UCSD-AML1 (cell line): Measurements from ENCODE around the gene PATJ.
"Not testable (repeated sequence)": the region's sequence is repeated elsewhere in the genome, so short reads cannot be mapped to it uniquely, and the experiment has no call there.

Source experiments
- DNase-seq: peaks from one replicate; lab custom pipeline; 2025; ENCODE audit not compliant: unreplicated experiment; lab: John Stamatoyannopoulos, UW

Gene PATJ

DNA sequence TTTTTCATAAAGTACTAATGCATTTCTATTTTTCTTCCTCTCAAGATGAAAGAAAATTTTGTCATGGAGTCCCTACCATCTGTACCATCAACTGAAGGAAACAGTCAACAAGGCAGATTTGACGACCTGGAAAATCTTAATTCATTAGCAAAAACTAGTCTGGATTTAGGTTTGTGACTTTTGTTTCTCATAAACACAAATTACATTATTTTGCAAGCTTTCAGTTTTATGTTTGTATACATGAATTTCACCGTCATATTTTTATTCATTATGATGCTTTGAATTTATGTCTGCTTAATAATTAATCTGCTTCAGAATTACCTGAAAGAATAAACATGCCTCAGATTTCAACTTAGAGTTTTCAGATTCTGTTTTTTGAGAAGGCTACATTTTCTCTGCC lies 132.9 kb downstream of the PATJ start:
- DNase-seq: no peak

DNA sequence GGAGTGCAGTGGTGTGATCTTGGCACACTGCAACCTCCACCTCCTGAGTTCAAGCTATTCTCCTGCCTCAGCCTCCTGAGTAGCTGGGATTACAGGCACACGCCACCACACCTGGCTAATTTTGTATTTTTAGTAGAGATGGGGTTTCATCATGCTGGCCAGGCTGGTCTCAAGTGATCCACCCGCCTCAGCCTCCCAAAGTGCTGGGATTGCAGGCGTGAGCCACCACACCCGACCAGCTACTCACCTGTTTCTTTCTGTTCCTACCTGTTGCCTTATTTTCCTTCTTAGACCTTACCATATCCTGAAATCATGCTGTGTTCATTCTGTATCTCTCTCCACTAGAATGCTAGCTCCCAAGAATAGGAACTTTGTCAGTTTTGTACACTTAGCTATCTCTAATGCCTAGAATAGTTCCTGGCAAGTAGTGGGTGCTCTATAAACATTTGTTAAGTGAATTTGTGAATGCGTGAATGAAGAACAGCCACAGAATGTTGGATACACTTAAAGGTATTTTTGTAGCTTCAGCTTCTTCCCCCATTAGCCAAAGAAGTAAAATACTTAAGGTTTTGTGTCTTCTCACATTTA lies 137.7 kb downstream of the PATJ start:
- DNase-seq: not testable (repeated sequence)

DNA sequence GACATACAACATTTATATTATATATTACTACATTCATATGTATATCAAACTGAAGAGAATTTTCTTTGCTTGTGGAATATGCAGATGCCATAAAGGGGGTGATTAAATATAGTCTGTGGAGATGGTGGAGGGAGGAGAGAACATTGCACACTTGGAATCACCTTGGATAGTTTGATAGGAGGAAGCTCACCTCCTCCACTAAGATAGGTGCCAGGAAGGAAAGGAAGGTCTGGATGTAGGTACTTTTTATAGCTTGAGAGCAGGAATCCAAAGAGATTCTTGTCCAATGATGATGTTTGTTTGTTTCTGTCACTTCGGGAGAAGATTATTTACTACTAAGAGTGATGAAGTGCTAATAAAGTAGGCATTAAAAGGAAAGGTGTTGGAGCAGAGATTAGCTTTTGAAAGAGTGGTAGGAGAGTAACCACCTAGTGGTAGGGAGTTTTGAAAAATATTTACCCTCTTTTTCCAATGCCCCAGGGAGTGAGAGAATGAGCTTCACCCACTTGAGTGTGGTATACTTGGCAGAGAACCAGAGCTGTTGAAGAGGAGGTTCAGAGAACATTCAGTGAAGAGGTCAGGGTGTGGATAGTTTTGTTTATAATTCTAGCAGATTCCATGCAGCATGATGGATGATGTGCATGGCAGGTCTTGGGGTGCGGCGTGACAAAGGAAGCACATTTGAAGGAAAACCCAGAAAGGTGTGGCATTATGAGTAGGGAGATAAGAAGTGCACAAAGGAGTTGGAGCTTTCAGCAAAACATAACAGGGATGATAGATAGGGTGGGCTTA lies 145.0 kb downstream of the PATJ start:
- DNase-seq: no peak

DNA sequence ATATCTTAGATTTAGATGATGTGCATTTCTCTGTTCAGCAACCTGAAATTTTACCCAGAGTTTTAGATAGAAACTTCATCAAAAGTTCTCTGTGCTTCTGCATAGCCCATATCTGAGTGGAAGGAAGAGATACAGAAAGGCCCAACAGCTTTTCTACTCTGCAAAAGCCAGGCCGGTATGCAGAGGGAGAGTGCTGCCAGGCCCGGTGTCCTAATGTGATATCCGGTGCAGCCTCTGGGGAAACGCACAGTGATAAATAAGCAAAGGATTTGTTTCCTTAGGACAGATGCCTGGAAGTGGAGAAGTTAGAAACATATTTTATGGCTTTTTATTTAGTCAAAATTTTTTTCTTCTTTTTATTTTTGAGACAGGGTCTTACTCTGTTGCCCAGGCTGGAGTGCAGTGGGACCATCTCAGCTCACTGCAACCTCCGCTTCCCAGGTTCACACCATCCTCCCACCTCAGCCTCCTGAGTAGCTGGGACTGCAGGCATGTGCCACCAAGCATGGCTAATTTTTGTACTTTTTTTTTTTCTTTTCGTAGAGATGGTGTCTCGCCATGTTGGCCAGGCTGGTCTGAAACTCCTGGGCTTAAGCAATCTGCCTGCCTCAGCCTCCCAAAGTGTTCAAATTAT lies 145.8 kb downstream of the PATJ start:
- DNase-seq: no peak

DNA sequence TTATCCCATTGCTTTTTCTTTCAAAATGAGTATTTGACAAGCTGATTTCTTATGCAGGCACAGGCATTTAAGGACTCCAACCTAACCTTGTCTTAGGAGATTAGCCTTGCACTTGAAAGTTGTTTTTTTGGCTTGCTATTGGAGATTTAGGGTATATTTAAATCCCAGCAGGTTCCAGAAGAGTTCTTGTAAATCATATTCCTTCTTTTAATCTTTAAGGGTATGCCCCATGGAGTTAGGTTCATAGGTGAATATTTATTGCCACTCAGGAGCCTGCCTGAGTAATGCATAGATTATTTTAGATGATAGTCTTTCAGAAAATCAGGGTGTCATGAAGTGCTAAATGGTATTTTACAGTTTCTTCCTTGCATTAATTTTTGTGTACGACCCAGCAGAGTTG lies 146.5 kb downstream of the PATJ start:
- DNase-seq: no peak

DNA sequence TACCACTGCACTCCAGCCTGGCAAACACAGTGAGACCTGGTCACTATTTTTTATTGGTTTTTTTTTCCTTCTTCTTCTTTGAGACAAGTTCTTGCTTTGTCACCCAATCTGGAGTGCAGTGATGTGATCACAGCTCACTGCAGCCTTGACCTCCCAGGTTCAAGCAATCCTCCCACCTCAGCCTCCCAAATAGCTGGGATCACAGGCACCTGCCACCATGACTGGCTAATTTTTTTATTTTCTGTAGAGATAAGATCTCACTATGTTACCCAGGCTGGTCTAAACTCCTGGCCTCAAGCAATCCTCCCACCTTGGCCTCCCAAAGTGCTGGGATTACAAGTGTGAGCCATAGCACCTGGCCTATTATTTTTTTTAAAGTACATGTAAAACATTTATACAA lies 148.2 kb downstream of the PATJ start:
- DNase-seq: not testable (repeated sequence)

DNA sequence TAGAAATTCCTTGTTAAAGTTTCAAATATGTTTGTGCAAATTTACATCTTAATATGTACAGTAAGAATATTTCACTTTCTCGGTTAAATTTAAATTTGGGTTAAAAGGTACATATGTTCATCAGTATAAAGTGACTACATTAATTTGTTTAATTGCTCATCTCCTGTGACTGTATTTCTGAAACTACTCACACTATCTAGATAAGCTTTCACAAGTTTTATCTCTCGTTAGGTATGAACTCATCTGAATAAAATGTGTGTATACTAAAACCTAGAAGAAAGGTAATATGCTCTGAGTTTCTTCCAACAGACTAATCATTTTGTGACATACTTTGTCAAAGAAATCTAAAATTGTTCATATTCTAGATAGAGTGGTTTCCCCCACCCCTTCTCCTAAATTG lies 150.7 kb downstream of the PATJ start:
- no peak for DNase-seq

DNA sequence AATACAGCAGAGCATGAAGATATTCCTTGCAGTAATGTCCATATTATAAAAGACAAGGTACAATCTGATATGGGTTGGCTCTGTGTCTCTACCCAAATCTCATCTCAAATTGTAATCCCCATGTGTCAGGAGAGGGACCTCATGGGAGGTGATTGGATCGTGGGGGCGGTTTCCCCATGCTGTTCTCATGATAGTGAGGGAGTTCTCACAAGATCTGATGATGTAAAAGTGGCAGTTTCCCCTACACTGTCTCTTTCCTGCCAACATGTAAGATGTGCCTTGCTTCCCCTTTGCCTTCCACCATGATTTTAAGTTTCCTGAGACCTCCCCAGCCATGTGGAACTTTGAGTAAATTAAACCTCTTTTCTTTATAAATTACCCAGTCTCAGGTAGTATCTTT lies 152.0 kb downstream of the PATJ start:
- not testable (repeated sequence) for DNase-seq

DNA sequence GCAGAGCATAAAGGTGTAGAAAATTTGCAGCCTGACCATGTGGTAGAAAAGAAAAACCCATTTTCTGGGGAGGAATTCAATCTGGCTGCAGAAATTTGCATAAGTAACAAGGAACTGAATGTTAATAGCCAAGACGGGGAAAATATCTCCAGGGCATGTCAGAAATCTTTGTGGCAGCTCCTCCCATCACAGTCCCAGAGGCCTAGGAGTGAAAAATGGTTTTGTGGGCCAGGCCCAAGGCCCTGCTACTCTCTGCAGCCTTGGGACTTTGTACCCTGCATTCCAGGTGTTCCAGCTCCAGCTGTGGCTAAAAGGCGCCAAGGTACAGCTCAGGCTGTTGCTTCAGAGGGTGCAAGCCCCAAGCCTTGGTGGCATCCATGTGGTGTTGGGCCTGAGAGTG lies 152.9 kb downstream of the PATJ start:
- DNase-seq: no peak

DNA sequence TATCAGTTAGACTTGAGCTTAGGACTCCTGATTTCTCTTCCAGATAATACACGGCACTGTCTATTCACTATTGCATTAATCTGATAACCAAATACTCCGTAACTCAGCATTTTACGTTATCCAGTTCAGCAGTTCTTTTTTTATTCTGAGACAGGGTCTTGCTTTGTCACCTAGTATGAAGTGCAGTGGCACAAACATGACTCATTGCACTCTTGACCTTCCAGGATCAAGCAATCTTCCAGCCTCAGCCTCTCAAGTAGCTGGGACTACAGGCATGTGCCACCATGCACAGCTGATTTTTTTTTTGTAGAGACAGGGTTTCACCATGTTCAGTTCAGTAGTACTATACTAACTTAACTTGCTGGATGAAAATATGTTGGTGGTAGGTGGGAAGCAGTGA lies 156.4 kb downstream of the PATJ start:
- DNase-seq: no peak

DNA sequence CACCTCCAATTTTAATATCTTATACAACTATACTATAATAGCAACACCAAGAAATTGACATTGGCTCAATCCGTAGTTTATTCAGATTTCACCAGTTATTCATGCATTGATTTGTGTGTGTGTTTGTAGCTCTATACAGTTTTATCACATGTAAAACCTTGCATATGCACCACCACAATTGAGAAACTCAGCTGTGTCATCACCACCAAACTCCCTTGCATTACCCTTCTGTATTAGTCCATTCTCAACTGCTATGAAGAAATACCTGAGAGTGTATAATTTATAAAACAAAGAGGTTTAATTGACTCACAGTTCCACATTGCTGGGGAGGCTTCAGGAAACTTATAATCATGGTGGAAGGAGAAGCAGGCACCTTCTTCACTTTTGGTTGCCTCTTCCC lies 162.1 kb downstream of the PATJ start:
- no peak for DNase-seq

DNA sequence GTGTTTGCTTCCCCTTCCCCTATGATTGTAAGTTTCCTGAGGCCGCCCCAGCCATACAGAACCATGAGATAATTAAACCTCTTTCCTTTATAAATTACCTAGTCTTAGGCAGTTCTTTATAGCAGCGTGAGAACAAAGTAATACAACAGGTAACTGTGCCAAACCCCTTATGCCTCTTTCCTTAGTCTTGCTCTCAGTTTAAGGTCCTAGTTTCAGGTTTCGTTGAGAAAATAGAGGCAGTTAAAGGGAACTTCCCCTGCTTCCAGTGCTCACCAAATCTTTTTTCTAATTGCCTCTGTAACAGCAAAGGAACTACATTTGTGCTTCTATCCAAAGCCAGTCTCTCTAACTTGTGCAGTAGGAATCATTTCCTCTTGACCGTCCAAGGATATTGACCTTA lies 164.8 kb downstream of the PATJ start:
- DNase-seq: no peak

DNA sequence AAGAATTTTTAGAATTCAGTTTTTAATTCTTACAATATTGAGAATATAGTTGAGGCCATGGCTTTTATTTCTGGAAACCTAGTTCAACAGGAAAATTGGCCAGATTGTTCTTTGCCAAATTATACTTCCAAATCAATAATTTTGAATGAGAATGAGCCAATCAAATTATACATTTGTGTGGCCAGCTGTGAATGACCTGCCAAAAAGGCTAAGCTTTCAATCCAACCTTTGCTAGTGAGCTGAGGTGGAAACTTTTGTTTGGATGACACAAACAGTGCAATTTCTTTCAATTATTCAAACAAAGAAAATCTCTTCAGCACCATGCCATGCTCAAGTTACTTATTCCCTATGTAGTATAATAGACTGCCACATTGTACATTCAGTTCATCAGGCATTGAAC lies 167.8 kb downstream of the PATJ start:
- no peak for DNase-seq

DNA sequence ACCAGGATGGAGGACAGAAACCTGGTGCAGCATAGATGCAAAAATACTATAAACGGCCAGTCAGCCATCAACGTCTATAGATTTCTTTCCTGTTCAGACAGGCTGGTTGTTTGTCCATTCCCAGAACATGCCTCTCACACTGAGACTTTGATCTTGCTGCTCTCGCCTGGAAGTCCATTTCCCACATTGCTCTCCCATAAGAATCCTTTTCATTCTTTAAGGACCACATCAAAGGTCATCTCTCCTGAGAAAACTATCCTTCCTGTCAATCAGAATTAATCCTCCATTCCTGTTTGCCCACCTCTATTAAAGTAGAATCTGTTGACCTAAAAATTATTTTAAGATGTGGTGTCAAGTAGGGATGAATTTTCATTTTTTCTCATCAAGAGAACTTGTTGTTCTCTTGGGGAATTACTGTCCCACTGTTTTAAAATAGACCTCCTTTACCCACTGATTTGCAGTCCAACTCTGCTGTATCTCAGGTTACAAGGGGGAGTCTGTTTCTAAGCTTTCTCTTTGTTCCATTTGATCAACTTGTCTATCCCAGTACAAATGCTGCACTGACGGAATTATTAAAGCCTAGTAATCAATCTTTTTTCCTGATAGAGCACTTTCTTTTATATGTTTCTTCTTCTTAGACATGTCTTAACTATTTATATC lies 172.7 kb downstream of the PATJ start:
- DNase-seq: no peak

DNA sequence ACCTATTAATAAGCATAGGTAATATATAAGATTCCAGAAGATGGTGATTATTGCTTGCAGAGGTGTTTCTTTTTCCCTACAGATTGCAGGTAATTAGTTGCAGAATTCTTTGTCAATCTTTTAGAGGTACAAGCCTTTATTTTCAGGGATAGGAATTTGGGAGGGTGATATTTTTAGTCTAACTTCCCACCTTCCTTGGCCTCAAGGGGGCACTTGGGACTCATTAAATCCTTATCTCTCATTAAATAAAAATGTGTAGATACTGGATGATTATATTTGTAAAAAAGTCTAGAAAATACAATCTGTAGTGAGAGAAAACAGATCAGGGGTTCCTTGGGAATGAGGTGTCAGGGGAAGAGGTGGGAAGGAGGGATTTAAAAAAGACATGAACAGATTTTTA lies 179.2 kb downstream of the PATJ start:
- DNase-seq: no peak

DNA sequence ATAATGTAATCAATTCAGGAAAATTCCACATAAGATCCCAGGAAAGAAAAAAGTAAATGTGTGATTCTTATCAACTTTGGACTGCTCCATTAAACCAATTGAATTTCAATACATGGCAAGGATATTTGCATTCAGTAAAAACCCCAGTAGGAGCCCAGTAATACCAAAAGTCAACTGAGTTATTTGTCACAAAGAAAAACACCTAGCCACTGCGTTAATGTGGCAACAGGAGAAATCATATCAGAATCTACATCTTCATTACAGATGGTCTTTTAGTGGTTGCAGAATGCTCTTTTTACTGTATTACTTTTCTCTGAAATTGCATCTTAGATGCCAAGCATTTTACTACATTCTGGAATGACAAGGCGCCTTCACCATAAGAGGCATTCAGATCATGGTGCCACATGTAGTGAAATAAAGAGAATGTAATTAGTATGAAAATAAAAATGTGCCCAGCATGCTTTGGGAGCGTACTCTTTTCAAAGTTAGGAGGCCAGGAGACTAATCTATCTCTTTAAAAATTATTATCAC lies 180.7 kb downstream of the PATJ start:
- DNase-seq: no peak

DNA sequence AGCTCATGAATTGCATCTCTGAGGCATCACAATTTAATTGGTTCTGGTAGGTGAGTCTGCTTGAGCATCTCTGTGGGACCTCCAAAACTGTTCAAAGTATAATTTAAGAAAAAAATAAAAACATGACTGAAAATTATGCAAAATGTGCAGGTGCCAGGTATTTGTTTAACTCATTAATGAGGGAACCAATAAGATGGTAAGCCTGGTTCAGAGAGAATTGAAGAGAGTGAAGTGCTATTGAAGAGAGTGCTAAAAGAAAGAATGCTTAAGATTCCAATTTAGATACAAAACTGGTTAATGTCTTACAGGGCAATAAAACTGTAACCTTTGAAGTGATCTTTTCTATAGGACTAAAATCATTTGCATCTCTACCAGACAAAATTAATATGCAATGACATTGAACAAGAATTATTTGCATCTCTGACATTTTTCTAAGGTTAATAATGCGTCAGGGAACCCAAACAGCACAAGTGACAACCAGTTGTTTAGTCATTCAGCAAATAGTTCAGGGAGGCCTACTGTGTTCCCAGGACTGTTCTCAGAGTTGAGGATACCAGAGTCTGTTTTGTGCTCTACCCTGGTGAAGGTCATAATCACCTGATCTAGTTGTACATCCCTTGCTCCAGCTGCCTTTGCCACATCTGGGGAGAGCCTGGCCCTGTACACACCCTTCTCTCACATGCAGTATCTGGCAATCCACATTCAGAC lies 183.5 kb downstream of the PATJ start:
- DNase-seq: no peak

DNA sequence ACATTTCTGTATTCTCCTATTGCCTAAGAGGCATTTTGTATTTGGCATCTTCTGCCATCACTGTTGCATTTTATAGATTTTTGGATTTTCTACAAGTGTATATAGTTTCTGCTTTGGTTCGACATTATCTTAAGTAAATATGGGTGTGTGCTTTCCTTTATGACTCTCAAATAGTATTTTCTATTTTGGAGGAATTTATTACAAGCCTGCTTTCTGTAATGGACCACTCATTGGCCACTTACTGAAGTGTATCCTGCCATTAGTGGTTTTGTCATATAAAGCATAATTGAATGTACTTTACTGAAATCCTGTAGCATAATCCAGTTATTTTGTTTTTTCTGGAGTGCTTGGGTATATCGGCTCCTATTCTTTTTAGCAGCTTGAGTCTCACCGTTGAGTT lies 184.3 kb downstream of the PATJ start:
- no peak for DNase-seq

DNA sequence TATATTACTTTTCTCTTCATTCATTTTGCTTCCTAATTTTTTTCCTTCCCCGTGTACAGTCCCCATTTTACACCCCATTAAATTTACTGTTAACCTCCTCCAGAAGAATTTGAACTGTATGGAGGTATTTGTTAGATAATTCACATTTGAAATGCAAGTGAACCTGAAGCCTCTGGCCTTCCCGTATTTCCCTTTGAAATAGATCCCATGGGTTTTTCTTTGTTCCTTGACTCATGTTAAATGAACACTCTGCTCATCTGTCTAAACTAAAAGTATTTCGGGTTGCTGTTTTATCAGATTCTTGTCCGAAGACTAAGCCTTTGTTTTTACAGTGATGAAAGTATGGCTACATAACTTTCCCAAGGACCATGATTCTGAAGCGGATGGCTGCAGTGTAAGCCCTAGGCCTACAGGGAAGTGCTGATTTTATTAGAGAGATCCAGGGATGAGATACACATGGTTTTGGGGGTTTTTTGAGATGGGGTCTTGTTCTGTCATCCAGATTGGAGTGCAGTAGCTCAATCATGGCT lies 187.9 kb downstream of the PATJ start:
- no peak for DNase-seq

DNA sequence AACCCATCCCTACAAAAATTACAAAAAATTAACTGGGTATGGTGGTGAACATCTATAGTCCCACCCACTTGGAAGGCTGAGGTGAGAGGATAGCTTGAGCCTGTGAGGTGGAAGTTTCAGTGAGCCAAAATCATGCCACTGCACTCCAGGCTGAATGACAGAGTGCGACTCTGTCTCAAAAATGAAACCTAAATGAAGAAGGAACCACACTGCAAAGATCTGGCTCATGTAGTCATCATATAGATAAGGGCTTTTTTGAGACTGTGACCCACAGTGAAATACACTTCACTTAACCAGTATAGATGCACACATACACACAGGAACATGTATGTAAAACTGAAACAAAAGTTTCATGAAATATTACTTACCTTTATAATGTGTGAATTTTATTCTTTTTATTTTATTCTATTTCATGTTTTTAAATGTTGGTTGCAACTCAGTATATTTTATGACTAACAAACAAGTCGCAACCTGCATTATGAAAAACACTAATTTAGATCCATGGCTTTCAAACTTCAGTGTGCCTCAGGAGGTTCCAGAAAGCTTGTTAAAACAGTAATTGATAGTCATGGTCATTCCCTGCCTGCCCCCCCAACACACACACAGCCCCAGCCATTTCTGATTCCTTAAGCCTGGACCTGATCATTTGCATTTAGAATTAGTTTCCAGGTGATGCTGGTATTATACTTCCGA lies 189.5 kb downstream of the PATJ start:
- DNase-seq: no peak
